Thyroid gland (tissue), 4 donors: ENCODE results near the gene GJB3.

ENCODE experiments used
- POLR2A ChIP-seq, 2 donors: fragments of 450-650 bp; IDR thresholded peaks; one replicate each; pipeline ENCODE4 v1.6.1; 2017; ENCODE audit warnings: antibody characterized with exemption in 2 of 2, mild to moderate bottlenecking in 2 of 2, moderate library complexity in 1 of 2
- TF ChIP-seq, protein P1 (sequence below), 6 experiments: fragments of 200-600 bp in 3 of 6; fragments of 450-650 bp in 3 of 6; sonication (generic) in 3 of 6; IDR thresholded peaks; one replicate each; pipeline ENCODE4 v1.5.1; 2016 to 2019; ENCODE audit warnings: antibody characterized with exemption in 6 of 6, mild to moderate bottlenecking in 2 of 6, inconsistent platforms in 1 of 6, moderate library complexity in 1 of 6

DNA sequence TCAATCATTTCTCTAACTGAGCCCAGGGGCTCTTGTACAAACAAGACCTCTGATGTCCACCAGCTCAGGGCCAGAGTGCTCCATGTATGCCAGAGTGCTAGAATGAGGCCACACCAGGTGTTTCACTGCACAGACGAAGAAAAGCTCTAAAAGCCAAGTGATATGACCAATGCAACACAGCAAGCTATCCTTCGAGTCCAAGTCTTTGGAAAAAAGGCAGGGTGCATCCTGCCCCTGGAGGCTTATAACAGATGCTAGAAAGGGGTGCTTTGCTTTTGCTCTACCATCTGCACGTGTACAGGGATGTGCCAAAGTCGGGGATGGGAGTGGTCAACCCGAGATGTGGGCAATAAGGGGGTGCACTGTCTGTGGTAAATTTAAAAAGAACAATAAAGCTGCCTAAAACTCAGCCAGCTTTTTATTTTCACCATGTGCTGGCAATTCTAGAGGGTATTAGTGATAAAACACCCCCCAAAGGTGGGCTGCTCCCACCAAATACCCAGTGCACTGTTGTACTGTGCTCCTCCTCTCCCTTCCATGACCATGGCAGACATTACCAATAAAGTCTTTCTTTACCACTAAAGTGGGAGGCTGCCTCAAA is 46.4 kb downstream of the GJB3 start:
- TF ChIP-seq, protein P1, sequence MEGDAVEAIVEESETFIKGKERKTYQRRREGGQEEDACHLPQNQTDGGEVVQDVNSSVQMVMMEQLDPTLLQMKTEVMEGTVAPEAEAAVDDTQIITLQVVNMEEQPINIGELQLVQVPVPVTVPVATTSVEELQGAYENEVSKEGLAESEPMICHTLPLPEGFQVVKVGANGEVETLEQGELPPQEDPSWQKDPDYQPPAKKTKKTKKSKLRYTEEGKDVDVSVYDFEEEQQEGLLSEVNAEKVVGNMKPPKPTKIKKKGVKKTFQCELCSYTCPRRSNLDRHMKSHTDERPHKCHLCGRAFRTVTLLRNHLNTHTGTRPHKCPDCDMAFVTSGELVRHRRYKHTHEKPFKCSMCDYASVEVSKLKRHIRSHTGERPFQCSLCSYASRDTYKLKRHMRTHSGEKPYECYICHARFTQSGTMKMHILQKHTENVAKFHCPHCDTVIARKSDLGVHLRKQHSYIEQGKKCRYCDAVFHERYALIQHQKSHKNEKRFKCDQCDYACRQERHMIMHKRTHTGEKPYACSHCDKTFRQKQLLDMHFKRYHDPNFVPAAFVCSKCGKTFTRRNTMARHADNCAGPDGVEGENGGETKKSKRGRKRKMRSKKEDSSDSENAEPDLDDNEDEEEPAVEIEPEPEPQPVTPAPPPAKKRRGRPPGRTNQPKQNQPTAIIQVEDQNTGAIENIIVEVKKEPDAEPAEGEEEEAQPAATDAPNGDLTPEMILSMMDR (IDR thresholded peaks at IDR 0.05), result no peak
- no peak for TF ChIP-seq POLR2A (IDR thresholded peaks at IDR 0.05)
